HCEC 1CT (cell line): ENCODE measurements around the gene GPX4.

Experiments used
- DNase-seq: peaks from one replicate; pipeline ENCODE4 v3.0.0-alpha.2; 2017

The GPX4 gene

DNA sequence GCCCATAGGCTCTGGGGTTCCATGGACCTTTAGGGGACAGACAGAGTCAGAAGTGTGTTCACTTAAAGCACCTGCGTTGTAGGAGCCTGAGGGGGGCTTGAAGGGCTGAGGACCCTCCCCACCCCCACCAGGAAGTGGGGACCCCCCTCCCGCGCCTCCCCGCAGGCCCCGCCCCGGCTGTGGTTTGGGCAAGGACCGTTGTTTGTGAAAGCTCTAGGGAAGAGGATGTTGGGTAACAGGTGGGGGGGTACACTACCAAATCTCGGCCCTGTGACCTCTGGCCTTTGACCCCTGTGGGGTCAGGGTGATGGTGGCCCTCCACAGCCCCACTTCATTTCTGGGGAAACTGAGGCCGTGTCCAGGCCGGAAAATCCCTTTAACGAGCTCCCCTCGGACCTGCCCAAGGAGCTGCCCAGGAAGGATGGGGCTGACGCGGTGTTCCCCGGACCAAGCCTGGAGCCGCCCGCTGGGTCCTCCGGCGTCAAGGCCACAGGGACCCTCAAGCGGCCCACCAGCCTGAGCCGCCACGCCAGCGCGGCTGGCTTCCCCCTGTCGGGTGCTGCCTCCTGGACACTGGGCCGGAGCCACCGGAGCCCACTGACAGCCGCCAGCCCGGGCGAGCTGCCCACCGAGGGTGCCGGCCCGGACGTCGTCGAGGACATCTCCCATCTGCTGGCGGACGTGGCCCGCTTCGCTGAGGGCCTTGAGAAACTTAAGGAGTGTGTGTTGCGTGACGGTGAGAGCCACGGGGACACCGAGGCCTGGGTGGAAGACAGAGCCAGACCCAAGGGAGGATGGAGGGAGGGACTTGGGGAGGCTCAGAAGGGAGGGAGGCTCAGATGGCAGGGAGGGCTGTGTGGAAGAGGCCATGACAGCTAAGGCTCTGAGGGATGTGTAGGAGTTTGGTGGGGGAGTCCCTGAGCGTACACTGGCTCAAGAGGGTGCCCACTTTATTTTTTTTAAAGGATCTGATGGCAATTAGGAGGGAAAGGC lies 35.5 kb upstream of the GPX4 start:
- DNase-seq, result no peak

DNA sequence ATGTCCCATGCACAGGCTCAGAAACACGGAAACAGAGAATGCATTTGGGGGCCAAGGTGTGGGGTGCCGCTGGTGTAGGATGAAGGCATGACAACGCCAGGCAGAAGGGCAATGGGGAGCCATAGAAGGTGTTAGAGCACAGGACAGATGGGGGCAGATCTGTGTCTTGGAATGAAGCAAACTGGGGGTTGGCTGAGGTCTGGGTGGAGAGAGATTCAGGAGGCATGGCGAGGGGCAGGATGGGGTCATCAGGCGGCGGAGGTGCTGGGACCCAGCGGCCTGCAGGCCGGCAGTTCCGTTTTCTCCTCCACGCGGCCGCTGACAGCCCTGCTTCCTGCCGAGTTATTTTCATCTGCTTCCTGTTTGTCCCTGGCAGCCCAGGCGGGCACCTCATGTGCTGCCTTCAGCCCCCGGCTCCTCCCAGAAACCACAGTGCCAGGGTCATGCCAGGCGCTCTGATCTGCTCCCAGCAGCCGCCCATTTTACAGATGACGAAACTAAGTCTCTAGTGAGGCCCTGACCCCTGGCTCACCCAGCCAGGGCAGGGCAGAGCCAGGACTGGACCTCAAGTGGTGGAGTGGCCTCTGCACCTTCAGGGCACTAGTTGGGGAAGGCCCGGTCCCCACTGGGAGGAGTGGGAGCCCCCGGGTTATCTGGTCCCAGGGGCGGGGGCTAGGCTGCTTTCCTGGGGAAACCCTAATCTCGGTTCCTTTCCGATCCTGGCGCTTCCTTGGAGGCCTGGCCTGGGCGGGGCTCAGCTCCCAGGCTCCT lies 34.6 kb upstream of the GPX4 start:
- DNase-seq, result no peak

DNA sequence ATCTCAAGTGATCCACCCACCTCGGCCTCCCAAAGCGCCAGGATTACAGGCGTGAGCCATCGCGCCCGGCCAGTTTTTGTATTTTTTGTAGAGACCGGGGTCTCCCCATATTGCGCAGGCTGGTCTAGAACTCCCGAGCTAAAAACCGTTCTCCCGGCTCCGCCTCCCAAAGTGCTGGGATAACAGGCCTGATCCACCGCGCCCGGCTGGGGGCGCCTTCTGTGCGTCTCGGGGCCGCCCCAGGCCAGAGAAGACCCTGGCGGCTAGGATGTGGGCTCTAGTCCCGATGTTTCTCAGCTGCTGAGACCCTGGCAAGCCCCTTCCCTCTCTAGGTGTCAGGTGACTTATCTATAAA lies 33.2 kb upstream of the GPX4 start:
- no peak for DNase-seq

DNA sequence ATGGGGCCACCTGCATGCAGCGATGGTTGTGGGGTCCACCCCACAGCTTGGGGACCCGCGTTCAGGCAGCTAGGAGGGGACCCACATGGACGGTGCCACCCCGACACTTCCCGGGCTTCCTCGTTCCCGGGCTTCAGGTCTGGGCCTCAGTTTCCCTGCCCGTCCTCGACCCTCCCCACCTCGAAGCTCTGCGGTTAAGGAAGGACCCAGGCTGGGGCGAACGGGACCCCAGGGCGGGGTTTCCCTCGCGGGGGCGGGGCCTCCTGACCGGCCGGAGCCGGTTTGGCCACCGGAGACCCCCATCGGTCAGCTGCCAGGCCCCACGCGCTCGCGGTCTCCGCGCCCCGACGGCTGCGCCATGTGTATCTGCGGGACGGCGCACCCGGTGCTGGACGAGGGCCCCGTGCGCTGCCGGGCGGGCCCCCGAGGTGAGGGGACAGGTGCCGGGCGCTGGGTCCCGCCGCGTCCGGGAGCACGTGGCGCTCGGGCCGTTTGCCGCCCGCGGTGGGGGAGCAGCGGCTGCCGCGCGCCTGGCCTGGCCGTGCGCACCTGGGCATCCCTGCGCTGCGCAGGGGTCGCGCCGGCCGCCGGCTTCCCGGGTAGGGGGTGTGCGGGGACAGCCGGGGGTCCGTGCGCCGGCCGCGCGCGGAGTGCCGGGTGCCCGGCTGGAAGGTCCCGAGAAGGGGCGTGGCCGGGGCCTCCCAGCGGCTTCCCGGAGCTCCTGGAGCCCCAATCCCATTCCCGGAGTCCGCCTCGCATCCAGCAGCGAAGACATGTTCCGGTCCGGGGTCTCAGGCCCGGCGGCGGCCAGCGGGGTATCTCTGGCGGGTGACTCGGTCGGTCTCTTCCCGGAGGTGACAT lies 32.6 kb upstream of the GPX4 start:
- no peak for DNase-seq

DNA sequence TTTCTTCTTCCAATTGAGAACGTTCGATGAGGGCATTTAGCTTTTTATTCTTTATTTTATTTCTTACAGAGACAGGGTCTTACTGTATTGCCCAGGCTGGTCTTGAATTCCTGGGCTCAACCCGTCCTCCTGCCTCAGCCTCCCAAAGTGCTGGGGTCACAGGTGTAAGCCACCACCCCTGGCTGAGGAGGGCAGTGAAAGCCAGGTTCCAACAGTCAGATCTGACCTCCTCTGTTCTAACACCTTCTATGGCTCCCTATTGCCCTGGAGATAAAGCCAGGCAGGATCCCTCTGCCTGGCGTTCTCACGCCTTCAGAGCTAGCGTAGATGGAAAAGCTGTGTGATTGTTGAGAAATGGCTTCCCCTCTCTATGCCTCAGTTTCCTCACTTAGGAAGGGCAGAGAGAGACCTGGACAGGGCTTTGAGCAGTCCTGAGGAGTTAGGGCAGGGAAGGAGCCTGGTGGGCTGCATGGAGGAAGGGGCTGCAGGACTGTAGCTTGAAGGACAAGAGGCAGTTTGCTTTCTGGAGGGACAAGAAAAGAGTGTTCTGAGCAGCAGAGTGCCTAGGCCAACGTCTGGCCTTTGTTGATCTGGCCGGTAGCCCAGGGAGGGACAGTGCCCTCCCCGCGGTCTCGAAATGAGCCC lies 31.3 kb upstream of the GPX4 start:
- DNase-seq, result no peak

DNA sequence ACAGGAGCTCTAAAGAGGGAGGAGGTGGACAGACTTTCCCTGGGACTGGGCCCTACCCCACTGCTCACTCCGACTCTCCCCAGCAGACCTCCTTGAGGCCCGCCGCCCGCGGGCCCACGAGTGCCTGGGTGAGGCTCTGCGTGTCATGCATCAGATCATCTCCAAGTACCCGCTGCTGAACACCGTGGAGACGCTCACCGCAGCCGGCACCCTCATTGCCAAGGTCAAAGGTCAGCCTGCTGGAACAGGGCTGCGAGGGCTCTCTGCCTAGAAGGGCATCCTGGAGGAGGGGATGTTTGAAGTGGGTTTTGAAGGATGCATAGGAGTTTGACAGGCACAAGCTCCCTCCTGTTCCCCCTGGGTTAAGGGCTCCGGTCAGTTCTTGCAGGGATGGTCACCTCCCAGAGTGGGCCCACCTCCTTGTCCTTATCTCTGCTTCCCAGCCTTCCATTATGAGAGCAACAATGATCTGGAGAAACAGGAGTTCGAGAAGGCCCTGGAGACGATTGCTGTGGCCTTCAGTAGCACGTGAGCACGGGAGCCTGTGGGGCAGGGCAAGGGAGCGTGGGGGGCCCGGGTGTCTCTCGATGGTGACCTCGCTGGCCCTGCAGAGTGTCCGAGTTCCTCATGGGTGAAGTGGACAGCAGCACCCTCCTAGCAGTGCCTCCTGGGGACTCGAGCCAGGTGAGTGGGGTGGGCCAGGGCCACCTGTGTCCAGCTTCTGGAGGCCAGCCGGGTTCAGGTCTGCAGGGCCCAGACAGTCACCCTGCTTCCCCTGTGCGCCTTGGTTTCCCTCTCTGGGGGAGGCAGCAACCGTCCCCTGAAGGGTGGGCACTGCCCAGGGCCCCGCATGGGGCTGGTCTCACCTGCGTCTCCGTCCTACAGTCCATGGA lies 30.5 kb upstream of the GPX4 start:
- no peak for DNase-seq

DNA sequence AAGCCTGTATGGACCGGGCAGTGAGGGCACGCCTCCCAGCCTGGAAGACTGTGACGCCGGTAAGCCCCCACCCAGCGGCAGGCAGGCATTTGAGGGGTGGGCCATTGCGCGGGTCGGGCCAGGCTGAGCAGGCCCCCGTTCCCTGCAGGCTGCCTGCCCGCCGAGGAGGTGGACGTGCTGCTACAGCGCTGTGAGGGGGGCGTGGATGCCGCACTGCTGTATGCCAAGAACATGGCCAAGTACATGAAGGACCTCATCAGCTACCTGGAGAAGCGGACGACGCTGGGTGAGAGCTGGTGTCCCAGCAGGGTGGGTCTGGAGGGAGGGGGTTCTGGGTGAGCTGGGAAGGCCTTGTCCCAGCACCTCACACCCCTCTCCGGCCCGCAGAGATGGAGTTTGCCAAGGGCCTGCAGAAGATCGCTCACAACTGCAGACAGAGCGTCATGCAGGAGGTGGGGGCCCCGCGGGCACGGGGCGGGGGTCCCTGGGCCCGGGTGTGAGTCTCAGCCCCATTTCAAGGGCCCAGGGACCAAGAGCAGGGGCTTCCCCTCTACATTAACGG lies 29.8 kb upstream of the GPX4 start:
- no peak for DNase-seq

DNA sequence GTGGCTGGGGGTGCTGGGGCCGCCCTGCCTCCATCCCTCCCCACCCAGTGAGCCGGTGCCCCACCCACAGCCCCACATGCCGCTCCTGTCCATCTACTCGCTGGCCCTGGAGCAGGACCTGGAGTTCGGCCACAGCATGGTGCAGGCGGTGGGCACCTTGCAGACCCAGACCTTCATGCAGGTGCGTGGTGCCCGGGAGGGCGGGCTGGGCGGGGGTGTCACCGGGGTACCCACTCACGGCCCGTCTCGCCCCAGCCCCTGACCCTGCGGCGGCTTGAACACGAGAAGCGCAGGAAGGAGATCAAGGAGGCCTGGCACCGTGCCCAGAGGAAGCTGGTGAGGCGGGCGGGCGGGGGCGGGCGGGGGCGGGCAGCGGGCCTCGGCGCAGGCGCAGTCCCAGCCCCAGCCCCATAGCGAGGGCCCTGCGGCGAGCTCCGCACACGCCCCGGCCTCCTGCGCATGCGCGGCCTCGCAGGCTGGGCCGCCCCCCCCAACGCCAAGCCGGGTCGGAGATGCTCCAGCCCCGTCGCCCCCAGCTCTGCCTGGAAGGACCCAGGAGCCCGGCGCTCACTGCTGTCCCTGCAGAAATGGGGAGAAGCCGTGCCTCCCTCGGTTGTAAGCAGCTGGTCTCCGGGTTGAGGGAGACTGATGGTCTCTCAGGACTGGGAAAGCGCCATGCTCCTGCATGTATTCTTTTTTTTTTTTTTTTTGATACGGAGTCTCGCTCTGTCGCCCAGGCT lies 29.1 kb upstream of the GPX4 start:
- DNase-seq, result no peak

DNA sequence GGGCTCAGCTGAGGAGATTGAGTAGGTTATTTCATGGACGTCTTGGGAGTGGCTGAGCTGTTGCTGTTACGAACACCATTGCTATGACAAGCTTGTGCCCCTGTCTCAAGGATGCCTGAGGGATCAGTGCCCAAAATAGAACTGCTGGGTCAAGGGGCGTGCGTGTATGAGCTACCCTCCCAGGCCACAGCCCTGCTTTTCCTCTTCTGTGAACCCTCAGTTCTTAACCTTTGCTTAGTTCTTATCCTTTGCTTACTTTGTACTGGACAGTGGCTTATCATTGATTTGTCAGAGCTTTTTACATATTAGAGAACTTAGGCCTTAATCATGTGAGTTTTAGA lies 27.8 kb upstream of the GPX4 start:
- no peak for DNase-seq

DNA sequence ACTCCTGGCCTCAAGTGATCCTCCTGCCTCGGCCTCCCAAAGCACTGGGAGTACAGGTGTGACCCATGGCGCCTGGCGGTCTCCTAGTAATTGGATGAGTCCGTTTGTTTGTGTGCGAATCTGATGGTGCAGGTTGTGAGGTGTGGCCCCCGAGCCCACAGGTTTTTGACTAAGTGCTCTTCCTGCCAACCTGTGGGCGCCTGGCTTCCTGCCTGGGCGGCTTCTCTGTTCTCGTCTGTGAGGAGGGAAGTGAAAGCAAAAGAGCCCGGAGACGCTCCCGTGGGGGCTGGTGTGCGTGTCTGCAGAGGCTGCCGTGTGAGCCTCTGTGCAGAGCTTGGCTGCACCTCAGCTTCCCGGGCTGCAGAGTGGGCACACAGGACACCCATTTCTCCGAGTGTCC lies 26.8 kb upstream of the GPX4 start:
- no peak for DNase-seq

DNA sequence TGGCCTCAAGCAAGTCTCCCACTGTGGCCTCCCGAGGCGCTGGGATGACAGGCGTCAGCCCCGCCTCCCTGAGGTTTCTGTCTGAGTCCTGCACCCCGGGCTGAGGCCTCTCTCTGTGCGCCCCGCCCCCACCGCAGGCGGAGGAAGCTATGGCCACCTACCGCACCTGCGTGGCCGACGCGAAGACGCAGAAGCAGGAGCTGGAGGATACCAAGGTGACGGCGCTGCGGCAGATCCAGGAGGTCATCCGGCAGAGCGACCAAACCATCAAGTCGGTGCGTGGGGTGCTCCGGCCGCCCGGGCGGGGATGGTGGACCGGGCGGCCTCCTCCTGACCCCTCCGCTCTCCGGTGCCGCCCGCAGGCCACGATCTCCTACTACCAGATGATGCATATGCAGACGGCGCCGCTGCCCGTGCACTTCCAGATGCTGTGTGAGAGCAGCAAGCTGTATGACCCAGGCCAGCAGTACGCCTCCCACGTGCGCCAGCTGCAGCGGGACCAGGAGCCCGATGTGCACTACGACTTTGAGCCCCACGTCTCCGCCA lies 24.2 kb upstream of the GPX4 start:
- DNase-seq, result no peak

DNA sequence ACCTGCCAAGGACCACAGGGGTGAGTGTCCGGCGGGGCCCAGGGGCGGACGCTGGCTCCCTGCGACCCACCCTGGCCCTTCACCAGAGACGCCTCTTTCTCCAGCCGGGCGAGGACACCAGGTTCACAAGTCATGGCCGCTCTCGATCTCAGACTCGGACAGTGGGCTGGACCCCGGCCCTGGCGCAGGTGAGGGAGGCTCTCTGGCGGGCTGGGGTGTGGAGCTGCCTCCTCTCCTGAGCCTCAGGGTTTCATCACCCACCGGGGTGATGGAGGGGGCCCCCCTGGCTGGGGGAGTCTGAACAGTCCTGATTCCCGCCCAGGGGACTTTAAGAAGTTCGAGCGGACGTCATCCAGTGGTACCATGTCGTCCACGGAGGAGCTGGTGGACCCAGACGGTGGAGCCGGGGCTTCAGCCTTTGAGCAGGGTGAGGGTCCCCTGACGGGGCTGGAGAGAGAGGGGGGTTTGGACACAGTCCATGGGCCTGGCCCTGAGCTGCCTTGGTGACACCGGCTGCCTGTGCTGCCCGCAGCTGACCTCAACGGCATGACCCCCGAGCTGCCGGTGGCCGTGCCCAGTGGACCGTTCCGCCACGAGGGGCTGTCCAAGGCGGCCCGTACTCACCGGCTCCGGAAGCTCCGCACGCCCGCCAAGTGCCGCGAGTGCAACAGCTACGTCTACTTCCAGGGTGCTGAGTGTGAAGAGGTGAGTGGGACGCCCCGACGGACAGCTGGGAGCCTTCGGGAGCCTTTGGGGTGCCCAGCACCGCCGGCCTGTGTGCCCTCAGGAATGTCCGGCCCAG lies 23.2 kb upstream of the GPX4 start:
- DNase-seq, result no peak

DNA sequence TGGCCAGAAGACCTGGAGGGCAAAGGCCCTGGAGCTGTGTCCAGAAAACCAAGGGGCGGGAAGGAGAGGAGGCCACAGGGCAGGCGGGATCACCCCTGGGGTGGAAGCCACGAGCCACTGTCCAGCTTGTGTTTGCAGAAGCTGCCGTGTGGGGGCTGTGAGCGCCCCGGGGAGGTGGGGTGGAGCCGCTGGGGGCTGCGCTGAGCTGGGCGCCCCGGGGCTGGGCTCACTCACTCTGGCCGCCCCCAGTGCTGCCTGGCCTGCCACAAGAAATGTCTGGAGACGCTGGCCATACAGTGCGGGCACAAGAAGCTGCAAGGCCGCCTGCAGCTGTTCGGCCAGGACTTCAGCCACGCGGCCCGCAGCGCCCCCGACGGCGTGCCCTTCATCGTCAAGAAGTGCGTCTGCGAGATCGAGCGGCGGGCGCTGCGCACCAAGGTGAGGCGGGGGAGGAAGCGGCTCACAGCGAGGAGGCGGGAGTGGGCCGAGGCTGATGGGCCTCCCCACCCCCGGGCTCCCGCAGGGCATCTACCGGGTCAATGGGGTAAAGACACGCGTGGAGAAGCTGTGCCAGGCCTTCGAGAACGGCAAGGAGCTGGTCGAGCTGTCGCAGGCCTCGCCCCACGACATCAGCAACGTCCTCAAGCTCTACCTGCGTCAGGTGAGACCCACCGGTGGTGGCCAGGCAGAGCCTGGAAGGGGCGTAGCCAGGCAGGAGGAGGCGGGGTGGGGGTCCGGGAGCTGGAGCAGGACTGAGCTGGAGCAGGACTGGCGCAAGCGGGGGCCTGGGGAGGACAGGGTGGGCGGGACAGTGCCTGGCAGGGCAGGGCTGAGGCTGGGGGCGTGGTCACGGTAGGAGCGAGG lies 22.3 kb upstream of the GPX4 start:
- no peak for DNase-seq

DNA sequence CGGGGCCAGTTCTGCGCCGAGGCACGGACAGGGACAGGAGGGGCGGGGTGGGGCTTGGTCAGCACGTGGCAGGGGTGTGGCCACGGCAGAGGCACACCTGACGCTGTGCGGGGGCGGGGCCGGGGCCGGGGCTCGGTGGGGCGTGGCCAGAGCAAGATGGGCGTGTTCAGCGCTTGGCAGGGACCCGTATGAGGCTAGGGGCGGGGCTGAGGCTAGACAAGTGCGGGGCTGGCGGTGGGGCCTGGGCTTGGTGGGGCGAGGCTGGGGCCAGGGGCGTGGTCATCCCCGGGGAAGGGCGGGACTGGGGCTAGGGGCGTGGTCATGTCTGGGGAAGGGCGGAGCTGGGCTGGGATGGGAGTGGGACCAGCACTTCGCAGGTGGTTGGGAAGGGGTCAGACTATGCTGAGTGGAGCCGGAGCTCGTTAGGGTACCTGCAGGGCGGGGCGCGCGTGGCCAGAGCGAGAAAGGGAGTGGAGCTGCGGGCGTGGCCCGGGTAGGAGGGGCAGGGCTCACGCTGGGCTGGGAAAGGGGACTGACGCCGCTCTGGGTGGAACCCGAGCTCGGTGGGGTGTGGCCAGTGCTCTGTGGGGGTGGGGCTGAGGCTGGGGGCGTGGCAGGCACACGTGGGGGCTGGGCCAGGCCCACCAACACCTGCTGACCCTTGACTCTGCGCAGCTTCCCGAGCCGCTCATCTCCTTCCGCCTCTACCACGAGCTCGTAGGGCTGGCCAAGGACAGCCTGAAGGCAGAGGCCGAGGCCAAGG lies 21.4 kb upstream of the GPX4 start:
- DNase-seq, result no peak

DNA sequence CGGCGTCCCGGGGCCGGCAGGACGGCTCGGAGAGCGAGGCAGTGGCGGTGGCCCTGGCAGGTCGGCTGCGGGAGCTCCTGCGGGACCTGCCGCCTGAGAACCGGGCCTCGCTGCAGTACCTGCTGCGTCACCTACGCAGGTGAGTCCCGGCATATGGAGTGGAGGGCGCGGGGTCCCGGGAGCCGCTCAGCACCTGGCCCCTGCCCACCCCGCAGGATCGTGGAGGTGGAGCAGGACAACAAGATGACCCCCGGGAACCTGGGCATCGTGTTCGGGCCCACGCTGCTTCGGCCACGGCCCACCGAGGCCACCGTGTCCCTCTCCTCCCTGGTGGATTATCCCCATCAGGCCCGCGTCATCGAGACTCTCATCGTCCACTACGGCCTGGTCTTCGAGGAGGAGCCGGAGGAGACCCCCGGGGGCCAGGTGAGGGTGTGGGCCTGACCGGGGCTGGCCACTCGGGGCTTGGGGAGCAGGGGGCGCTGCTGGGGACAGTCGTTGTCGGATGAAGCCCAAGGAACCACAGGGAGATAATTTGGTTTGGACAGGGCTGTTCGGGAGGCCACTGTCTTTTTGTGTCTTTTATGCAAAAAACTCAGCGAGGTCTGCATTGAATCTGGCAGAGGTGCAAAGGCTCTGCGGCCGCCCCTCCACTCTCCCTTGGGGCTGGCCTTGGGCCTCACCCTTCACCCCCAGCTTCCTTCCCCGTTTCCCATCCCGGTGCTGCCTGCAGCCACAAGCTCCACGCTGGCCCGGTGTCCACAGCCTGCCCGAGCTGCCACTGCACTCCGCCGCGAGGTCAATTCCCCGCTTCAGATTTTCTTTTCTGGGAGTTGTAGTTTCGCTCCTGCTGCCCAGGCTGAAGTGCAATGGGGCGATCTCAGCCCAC lies 20.6 kb upstream of the GPX4 start:
- no peak for DNase-seq

DNA sequence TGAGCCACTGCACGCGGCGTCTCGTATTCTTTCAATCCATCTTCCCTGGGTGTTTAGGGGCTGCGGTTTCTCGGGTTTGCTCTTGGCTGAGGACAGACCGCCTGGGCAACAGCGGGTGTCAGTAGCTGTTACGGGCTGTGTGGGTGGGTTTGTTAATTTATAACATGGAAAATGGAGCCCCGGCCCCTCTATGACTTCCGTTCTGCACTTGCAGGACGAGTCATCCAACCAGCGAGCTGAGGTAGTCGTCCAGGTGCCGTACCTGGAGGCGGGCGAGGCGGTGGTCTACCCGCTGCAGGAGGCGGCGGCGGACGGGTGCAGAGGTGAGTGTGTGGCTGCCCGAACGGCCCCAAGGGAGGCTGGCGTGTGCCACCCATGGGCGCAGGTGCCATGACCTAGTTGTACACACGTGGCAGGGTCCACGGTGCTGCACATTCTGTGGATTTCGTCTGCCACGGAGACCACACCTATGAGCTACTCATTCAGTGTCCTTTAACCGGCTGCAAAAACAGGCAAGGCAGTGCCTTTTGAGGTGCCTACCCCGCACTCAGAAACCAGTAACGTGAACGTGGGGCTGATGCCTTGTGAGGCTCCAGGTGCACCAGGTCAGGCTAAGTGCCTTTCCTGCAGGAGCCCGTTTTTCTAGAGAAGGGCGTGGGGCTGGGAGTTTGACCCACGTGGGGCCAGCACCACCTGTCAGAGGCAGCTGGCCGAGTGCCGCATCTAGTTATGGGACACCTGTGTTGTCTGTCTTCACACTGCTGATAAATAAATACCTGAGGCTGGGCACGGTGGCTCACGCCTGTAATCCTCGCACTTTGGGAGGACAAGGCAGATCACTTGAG lies 19.5 kb upstream of the GPX4 start:
- DNase-seq, result no peak
